HG03159 (cell line): Measurements from ENCODE around the gene DUOXA2.
"Not testable (repeated sequence)": the region's sequence is repeated elsewhere in the genome, so short reads cannot be mapped to it uniquely, and the experiment has no call there.

ENCODE experiments used
- ATAC-seq: cut with Tn5 transposase; IDR thresholded peaks from one replicate; pipeline ENCODE4 v1.9.1; 2021; ENCODE audit warnings: mild to moderate bottlenecking, moderate library complexity; ENCODE audit not compliant: unreplicated experiment

The DUOXA2 gene

DNA sequence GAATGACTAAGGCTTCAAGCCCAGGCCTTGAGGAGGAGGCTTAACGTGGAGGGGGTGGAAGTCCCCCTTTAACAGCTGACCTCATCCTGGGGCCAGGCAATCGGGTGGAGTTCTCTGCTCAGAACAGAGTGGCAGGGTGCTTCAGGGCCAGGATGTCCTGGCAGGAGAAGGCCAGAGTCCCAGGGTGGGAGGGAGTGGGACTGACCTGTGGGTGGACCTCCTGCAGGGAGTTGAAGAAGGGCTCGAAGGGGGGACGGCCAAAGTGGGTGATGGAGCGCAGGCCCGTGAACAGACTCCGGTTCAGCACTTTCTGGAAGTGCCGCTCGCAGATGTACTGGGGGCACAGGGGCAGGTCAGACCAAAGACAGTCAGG is 19.8 kb upstream of the DUOXA2 start:
- no peak for ATAC-seq

GRCh38 chr15:45095661-45096060 is 18.5 kb upstream of the DUOXA2 start:
- no peak for ATAC-seq

GRCh38 chr15:45097466-45097865 is 16.7 kb upstream of the DUOXA2 start:
- ATAC-seq, result no peak

- no peak for ATAC-seq
Observed at GRCh38 chr15:45099549-45100165, 14.5 kb upstream of the DUOXA2 start.

GRCh38 chr15:45100884-45101625 is 13.1 kb upstream of the DUOXA2 start:
- ATAC-seq, result no peak

GRCh38 chr15:45101749-45102148 is 12.4 kb upstream of the DUOXA2 start:
- ATAC-seq, result no peak

GRCh38 chr15:45102226-45102625 is 11.9 kb upstream of the DUOXA2 start:
- ATAC-seq, result no peak

- not testable (repeated sequence) for ATAC-seq
Observed at GRCh38 chr15:45104170-45104569, 10.0 kb upstream of the DUOXA2 start.

DNA sequence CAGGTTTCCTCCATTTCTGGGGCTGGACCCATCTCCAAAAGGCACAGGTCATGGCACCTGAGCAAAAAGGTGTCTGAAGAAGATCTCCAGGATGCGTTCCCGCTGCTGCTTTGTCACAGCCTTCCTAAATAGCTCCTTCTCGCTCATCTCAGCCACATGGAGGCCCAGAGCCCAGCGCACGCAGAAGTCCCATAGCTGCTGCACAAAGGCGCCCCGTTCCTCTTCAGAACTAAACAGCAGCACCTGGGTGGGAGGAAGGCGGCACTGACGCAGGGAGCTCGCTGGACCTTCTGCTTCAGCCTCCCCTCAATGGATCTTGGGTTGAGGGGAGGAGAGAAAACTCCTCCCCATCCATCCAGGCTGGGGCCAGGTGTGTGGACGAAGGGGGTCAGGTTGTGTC is 8.5 kb upstream of the DUOXA2 start:
- no peak for ATAC-seq

GRCh38 chr15:45106002-45106790 is 7.9 kb upstream of the DUOXA2 start:
- ATAC-seq, result no peak

- ATAC-seq, result no peak
Observed at GRCh38 chr15:45107941-45108630, 6.0 kb upstream of the DUOXA2 start.

GRCh38 chr15:45110256-45110820 is 3.8 kb upstream of the DUOXA2 start:
- ATAC-seq, result no peak

DNA sequence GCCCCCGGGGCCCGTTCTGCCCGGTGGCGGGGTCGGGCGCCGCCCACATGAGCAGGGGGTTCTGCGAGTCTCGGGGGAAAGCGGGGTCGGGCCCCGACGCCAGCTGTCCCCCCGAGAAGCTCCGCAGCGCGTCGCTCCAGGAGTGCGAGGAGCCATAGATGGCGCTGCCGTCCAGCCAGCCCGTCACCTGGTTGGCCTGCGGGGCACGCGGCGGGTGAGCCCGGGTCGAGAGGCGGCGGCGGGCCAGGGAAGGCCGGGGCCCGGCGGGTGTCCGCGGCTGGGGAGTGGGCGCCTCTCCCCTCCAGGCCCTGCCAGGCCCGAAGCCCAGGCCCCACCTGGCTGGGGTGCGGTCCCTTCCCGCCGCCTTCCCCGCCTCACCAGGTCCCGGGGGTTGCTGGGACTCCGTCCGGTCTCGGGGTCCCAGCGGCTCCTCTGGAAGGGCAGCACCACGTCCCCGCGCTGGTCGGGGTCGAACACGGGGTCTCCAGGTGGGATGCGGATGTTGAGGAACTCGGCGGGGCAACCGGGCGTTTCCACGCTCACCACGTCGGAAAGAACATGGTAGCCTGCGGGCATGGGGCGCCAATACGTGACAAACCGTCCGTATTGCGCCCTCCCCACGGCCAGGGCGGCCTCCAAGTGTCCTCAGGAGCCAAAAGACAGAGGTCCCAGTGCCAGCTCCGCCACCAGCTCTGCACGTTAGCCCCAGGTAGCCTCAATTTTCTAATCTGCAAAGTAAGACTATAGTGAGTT is 2.6 kb upstream of the DUOXA2 start:
- no peak for ATAC-seq

GRCh38 chr15:45112143-45112590 is 2.0 kb upstream of the DUOXA2 start:
- no peak for ATAC-seq

- no peak for ATAC-seq
Observed at GRCh38 chr15:45112591-45113379, 1.3 kb upstream of the DUOXA2 start.

DNA sequence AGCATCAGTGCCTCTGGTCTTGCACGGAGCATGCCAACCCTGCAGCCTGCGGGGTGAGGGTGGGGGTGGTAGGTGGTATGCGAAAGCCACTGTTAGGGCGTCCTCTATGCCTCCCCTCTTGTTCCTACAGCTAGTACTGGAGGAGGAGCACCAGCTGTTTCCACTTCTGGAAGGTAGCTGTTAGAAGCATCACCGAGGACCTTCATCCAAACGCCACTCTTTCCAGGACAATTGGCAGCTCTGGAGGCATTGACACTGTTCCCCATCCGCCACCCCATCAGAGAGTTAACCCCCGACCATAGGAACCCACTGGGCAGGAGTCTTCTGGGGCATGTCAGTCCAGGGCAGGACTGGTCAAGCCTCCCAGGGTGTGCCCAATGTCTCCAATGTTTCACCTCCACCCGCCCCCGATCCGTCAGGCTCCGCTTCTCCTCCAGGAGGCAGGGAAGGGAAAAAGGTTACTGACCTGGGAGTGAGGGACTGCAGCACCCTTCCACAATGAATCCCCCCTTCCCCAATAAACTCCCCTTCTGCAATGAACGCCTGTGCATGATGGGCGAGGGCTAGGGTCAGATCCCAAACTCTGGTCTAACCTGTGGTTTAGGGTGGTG is 641 bp upstream of the DUOXA2 start:
- no peak for ATAC-seq

DNA sequence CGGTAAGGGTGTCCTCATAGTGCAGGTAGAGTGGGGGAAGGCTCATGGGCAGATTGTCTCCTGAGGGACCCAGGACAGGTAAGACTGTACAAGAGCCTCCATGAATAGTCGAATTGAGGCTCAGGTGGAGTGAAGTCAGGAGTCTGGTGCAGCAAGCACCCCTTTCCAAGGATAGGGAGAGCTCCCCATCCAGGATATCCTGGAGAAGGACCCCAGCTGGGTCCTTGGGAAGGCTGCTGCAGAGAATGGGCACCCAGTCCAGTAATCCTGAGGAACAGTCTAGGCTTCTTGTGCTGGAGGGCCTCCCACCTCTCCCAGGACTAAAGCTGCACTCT is 592 bp downstream of the DUOXA2 start:
- no peak for ATAC-seq

- no peak for ATAC-seq
Observed at GRCh38 chr15:45115312-45115820, 1.2 kb downstream of the DUOXA2 start.

GRCh38 chr15:45116006-45116481 is 1.9 kb downstream of the DUOXA2 start:
- ATAC-seq, result no peak
